HepG2 (cell line): ENCODE data around the gene DDT. TPM values are rescaled to one million over a fixed set of nuclear protein-coding genes. Genes with fewer than 3 reads are reported as not detected.

ENCODE experiments used
- ASH2L ChIP-seq: fragments of 300-600, 200-600 bp; sonication (generic); IDR thresholded peaks from 2 replicates; pipeline ENCODE4 v1.7.0; 2017; ENCODE audit warnings: low read depth, mild to moderate bottlenecking, moderate library complexity, mixed read lengths, low read length; ENCODE audit not compliant: insufficient read length
- ATF2 ChIP-seq: sonication (generic); formaldehyde crosslinking; IDR thresholded peaks from 2 replicates; pipeline ENCODE4 v1.4.0; 2020; ENCODE audit warnings: missing genetic modification reagents
- BHLHE40 ChIP-seq: IDR thresholded peaks from 2 replicates; pipeline ENCODE4 v1.6.1; 2011; ENCODE audit warnings: low read length, improper control_type of control experiment
- EP300 ChIP-seq, 3 experiments: sonication (generic) in 1 of 3; formaldehyde crosslinking in 1 of 3; IDR thresholded peaks; 2 replicates each; pipeline versions ENCODE4 v1.5.1 to v1.6.1; 2011 to 2020; ENCODE audit warnings: low read depth in 2 of 3, low read length in 2 of 3, borderline replicate concordance in 1 of 3, improper control_type of control experiment in 1 of 3, mild to moderate bottlenecking in 1 of 3, missing genetic modification reagents in 1 of 3, moderate library complexity in 1 of 3
- KDM5B ChIP-seq: sonication (generic); formaldehyde crosslinking; IDR thresholded peaks from 2 replicates; pipeline ENCODE4 v1.4.0; 2020; ENCODE audit warnings: missing genetic modification reagents, mild to moderate bottlenecking, borderline replicate concordance
- LBX2 ChIP-seq: sonication (generic); formaldehyde crosslinking; IDR thresholded peaks from 2 replicates; pipeline ENCODE4 v1.5.0; 2020; ENCODE audit warnings: missing genetic modification reagents, mild to moderate bottlenecking, borderline replicate concordance
- PATZ1 ChIP-seq: sonication (generic); formaldehyde crosslinking; IDR thresholded peaks from 2 replicates; pipeline ENCODE4 v1.4.0; 2020; ENCODE audit warnings: missing genetic modification reagents
- PHF5A ChIP-seq: IDR thresholded peaks from one replicate; pipeline ENCODE4 v1.6.1; 2018; ENCODE audit warnings: low read depth, missing genetic modification reagents; ENCODE audit not compliant: unreplicated experiment
- SIN3B ChIP-seq: fragments of 150-350 bp; IDR thresholded peaks from 2 replicates; pipeline ENCODE4 v1.6.1; 2014; ENCODE audit warnings: low read length
- THYN1 ChIP-seq: sonication (generic); formaldehyde crosslinking; IDR thresholded peaks from 2 replicates; pipeline ENCODE4 v1.8.1; 2023; ENCODE audit warnings: low read depth, mild to moderate bottlenecking, moderate library complexity, missing genetic modification reagents, borderline replicate concordance
- ZC3H4 ChIP-seq: sonication (generic); formaldehyde crosslinking; IDR thresholded peaks from 2 replicates; pipeline ENCODE4 v1.4.0; 2020; ENCODE audit warnings: missing genetic modification reagents, borderline replicate concordance
- ZNF101 ChIP-seq: sonication (generic); formaldehyde crosslinking; IDR thresholded peaks from 2 replicates; pipeline ENCODE4 v1.4.0; 2020; ENCODE audit warnings: mild to moderate bottlenecking, low read depth, missing genetic modification reagents, borderline replicate concordance
- ZNF224 ChIP-seq: sonication (generic); formaldehyde crosslinking; IDR thresholded peaks from 2 replicates; pipeline ENCODE4 v1.5.0; 2020; ENCODE audit warnings: mild to moderate bottlenecking, missing genetic modification reagents
- ZNF256 ChIP-seq: sonication (generic); formaldehyde crosslinking; conservative IDR thresholded peaks from 2 replicates; pipeline ENCODE4 v1.4.0; 2020; ENCODE audit warnings: missing genetic modification reagents
- ZNF296 ChIP-seq: sonication (generic); formaldehyde crosslinking; conservative IDR thresholded peaks from 2 replicates; pipeline ENCODE4 v1.5.0; 2020; ENCODE audit warnings: mild to moderate bottlenecking, missing genetic modification reagents
- ZNF335 ChIP-seq: sonication (generic); formaldehyde crosslinking; IDR thresholded peaks from 2 replicates; pipeline ENCODE4 v1.4.0; 2020; ENCODE audit warnings: missing genetic modification reagents
- ZNF513 ChIP-seq: sonication (generic); formaldehyde crosslinking; conservative IDR thresholded peaks from 2 replicates; pipeline ENCODE4 v1.5.0; 2020; ENCODE audit warnings: missing genetic modification reagents
- ZNF710 ChIP-seq: sonication (generic); formaldehyde crosslinking; IDR thresholded peaks from 2 replicates; pipeline ENCODE4 v1.5.0; 2020; ENCODE audit warnings: mild to moderate bottlenecking, missing genetic modification reagents, borderline replicate concordance
- ZSCAN29 ChIP-seq: sonication (generic); formaldehyde crosslinking; conservative IDR thresholded peaks from 2 replicates; pipeline ENCODE4 v1.4.0; 2020; ENCODE audit warnings: mild to moderate bottlenecking, missing genetic modification reagents
- ZSCAN30 ChIP-seq: sonication (generic); formaldehyde crosslinking; IDR thresholded peaks from 2 replicates; pipeline ENCODE4 v1.5.0; 2020; ENCODE audit warnings: mild to moderate bottlenecking, missing genetic modification reagents
- polyA plus RNA-seq, 8 experiments: library from polyadenylated mRNA; depleted of rRNA in 3 of 8; stranded (reverse) in 7 of 8; unstranded in 1 of 8; fragments of >200 nt; fragmentation: Illumina TruSeq in 4 of 8; extraction: Trizol in 4 of 8; gene quantifications; 2 replicates each; pipeline versions ENCODE4 v1.2.1 to v1.2.3, GENCODE V29; 2011 to 2016; ENCODE audit warnings: low read depth in 4 of 8, missing spikeins in 1 of 8, mixed read lengths in 1 of 8; ENCODE audit not compliant: insufficient read depth in 1 of 8
- total RNA-seq, 5 experiments: library from RNA; depleted of rRNA; stranded (reverse); fragments of >200 nt; fragmentation: Illumina TruSeq; extraction: Trizol; gene quantifications; 2 replicates each; pipeline ENCODE4 v1.2.3, GENCODE V29; 2016; ENCODE audit warnings: low read depth in 1 of 5

DDT gene
- total and polyA plus RNA-seq, 2 of the 13 experiments (the other 11 are each of a cell fraction or from before 2014, with no cell fraction given) = 143 to 181 TPM

- TF ChIP-seq PHF5A (CRISPR knock-in tag) (no peak), ZNF101 (CRISPR knock-in tag) (no peak), THYN1 (CRISPR knock-in tag) (no peak), LBX2 (CRISPR knock-in tag) (no peak), ZNF513 (CRISPR knock-in tag) (no peak), ZSCAN29 (CRISPR knock-in tag) (no peak), SIN3B (no peak), ZSCAN30 (CRISPR knock-in tag) (no peak), ATF2 (CRISPR knock-in tag) (no peak), BHLHE40 (no peak), ASH2L (peak; percentile 82), ZNF335 (0 out of 2 replicates have a peak, but pooled peaks have one; percentile 56), ZNF296 (no peak), EP300 (IDR thresholded peaks at IDR 0.05; ENCODE audit: low read depth in 2 of 2, low read length in 2 of 2) (peak in 1 of 2 experiments; percentile 55; a peak in 1 of 4 replicates), EP300 (CRISPR knock-in tag; IDR thresholded peaks at IDR 0.05; ENCODE audit: borderline replicate concordance) (no peak), ZC3H4 (CRISPR knock-in tag) (no peak), ZNF256 (no peak), ZNF224 (CRISPR knock-in tag) (no peak), KDM5B (CRISPR knock-in tag) (no peak), PATZ1 (CRISPR knock-in tag) (0 out of 2 replicates have a peak, but pooled peaks have one; percentile 21), ZNF710 (CRISPR knock-in tag) (peak; percentile 29; the same call in 1 of the 2 replicates)
Measured at GRCh38 chr22:24008381-24009226, 34.4 kb upstream of the DDT start (continued).
